GM19025 (cell line): ENCODE data around the gene PARP9.
"Not testable (repeated sequence)": the region's sequence is repeated elsewhere in the genome, so short reads cannot be mapped to it uniquely, and the experiment has no call there.

Experiments used
- ATAC-seq: cut with Tn5 transposase; IDR thresholded peaks from one replicate; pipeline ENCODE4 v1.9.1; 2021; ENCODE audit warnings: mild to moderate bottlenecking, low read depth, moderate library complexity; ENCODE audit not compliant: unreplicated experiment

Gene PARP9

DNA sequence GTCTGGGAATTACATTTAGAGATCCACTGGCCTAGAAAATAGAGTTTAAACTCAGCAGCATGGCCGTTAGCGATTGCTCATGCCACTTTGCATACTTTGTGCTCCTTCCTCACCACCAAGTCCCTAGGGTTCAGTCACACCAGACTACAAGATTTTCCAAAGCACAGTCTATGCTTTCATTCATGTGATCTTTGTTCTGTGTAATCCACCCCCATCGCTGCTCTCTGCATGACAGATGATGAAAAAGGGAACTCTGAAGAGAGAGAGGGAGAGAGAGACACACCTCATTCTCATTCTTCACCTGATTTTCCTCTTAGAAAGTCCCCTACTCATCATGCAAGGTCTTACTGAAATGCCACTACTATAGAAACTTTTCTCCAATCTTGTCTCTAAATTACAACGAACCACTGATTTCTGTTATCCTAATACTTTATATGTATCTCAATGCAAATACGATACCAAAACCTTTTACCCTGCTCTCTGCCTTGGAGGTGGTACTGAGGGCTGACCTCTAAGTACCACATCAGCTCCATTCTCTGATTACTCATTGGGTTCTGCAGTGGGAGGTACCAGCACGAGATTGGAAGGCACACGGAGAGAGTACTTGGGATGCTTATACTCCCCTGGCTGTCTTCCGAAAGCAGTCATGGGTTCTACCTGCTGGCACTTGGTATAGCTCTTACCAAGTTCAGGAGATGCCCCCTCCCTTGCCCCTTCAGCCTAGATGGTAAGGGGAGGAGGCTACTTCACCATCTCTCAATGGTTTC lies 12.3 kb upstream of the PARP9 start:
- peak; percentile 81 for ATAC-seq

DNA sequence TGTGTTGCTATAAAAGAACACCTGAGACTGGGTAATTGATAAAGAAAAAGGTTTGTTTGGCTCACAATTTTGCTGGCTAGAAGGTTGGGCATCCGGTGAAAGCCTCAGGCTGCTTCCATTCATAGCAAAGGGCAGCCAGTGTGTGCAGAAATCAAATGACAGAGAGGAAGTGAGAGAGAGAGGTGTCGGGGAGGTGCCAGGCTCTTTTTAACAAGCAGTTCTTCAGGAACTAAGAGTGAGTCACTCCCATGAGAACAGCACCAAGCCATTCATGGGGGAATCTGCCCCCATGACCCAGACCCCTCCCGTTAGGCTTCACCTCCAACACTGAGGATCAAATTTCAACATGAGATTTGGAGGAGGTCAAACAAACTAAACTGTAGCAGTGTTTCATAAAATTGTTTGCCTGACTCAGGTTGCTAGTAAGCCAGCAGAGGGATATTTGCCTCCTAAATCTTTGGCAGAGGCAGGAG lies 8.9 kb upstream of the PARP9 start:
- no peak for ATAC-seq

DNA sequence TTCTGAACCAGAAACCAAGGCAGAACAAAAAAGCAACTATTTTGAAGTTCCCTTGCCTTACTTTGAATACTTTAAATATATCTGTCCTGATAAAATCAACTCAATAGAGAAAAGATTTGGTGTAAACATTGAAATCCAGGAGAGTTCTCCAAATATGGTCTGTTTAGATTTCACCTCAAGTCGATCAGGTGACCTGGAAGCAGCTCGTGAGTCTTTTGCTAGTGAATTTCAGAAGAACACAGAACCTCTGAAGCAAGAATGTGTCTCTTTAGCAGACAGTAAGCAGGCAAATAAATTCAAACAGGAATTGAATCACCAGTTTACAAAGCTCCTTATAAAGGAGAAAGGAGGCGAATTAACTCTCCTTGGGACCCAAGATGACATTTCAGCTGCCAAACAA lies 4.7 kb upstream of the PARP9 start:
- no peak for ATAC-seq

DNA sequence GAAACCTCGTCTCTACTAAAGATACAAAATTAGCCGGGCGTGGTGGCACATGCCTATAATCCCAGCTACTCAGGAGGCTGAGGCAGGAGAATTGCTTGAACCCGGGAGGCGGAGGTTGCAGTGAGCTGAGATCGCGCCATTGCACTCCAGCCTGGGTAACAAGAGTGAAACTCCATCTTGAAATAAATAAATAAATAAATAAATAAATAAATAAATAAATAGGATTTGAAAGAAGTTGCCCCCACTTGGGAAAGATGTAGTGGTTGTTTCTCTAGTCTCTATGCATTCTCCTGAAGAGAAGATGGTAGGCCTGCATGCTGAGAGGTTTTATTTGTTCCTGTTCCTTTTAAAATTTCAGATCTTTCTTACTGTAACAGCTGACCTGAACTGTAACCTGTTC lies 4.0 kb upstream of the PARP9 start:
- not testable (repeated sequence) for ATAC-seq

DNA sequence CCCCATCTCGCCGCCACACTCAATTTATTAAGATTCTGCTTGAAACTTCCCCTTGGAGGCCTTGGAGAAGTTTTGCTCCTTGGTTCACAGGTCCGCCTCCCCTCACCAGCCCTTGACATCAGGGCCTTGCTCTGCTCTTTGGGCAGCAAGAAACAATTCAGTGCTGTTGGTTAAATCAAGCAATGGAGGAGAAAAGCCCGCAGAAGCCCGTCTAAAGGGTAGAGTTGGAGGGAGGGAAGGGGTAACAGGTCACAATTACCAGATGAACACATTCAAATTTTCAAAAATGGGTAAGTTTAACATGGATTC lies 429 bp downstream of the PARP9 start:
- ATAC-seq: no peak

DNA sequence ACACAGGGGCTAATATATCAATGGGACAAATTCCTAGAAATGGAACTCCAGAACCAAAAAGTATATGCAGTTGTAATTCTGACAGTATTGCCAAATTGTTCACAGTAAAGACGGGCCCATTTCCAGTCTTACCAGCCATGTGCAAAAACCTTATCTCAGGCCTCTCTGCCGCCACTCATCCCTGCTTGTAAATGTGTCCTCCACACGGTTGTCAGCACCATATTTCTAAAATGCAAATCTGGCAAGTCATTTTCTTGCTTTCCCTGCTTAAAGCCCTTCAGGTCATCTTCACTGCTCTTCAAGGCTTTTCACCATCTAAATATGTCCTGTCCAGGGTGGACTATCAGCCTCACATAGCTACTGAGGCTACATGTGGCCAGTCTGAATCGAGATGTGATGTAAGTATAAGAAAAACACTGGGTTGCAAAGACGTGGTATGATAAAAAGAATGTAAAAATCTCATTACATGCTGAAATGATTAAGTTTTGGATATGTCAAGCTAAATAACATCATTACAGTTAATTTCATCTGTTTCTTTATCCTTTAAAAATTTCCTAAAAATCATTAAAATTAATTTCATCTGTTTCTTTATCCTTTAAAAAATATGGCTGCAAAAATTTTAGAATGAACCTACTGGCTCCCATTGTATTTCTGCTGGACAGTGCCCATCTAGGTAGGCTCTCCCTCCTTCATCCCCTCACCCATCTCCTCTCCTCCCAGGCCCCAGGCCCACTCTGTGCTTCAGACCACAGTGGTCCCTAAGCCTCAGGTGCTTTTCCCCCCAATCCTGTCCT lies 980 bp downstream of the PARP9 start:
- ATAC-seq: no peak

DNA sequence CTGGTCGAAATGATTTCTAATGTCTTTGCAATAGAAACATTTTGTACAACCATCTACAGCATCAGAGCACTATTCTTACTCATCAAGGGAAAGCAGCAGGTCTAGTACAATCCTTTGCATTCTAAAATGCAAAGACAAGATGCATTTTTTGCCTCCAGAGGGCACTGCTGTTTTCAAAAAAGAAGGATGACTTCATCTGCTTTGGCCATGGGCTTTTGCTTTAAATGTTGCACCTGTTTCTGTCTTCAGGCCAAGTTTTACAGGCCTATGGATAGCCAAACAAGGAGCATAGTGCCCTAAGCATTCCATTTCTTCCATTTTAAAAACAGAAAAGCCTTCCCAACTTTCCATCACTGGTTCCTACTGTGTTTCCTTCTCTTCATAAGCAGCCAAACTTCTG lies 3.4 kb downstream of the PARP9 start:
- ATAC-seq: no peak

DNA sequence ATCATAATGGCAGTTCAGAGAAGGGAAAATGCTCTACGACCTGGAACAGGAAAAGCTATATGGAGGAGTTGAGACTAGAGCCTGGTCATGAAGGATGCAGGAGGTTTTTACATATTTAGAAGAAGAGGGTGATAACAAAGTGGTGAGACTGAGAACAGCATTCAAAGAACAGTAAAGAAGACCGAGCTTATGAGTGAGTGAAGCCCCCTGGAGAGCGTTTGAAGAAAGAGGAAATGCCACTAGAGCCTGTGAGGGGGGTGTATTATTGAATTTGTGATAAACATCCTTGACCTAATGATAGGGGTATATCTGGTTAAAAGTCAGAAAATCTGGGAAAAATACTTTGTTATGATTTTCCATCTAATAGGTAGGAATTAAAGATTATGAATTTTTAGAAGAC lies 4.2 kb downstream of the PARP9 start:
- no peak for ATAC-seq

DNA sequence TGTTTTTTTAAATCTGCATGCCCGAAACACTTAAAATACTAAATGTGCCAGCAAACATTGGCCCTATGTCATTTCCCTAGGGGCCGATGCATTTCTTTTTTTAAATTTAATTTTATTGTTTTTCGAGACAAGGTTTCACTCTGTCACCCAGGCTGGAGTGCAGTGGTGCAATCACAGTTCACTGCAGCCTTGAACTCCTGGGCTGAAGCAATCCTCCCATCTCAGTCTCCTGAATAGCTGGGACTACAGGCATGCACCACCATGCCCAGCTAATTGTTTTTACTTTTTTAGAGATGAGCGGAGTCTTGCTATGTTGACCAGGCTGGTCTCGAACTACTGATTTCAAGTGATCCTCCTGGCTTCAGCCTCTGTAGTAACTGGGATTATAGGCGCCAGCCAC lies 5.5 kb downstream of the PARP9 start:
- no peak for ATAC-seq

DNA sequence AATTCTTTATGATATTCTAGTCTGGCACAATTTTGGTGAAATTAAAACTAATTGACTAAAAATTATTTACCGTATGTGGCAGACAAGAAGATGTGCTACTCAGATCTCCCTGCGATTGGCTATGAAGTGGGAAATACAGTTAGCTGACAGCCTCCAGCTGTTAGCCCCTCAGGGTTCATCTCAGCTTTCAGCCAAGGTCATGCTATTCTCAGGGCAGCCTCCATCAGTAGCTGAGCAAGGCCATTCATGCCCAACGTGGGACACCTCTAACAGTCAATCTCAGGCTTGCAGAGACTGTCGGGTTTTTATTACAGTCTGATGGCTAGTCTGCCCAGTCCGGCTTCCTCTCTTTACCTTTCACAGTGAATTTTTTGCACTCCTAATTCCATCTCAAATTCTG lies 6.7 kb downstream of the PARP9 start:
- ATAC-seq: no peak

DNA sequence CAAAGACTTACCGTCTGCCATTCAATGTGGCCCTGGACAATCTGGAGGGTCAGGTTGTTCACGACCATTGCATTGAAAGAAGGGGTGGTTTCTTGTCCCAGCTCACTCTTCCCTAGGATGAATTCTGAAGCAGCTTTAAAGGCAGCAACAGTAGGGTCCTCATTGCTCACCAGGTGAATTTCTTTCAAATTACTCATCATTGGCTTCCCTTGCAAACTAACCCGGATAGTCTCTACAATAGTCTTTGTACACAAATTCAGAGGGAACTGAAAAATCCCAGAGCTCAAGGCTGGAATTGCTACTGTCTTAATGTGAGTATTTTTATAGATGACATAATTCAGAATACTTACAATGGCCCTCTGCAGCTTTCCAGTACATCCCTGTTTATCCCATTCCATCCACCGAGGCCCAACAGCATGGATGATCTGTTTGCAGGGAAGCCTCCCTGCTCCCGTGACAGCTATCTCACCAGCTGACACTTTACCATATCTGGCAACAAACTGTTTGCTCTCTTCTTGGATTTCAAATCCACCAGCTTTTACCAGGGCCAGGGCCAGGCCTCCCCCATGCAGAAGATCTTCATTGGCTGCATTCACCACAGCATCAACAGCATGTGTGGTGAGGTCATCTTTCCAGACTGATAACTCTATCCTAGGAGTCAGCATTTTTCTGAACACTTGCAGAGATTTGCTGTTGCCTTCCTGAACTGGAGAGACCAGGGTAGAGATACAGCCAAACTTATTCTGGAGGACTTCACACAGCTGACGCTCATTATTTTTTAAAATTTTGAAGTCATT lies 8.6 kb downstream of the PARP9 start:
- ATAC-seq: no peak

DNA sequence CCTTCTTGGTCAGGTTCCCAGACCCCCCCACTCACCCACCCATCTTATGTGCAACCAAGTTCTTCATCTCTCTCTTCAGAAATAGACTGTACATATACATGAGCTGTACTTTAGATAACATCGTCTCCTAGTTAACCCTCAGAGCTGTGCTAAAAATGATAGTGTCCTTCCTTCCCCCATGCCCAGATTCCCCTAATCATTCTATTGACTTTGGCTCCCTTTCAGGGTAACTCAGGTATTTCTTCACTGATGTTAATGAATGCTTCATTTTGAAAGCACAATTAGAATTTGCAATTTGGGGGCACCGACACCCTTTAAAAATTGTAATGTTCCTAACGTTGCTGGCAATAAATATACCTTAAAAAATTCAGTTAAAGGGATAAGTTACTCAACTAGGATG lies 10.9 kb downstream of the PARP9 start:
- ATAC-seq: no peak

DNA sequence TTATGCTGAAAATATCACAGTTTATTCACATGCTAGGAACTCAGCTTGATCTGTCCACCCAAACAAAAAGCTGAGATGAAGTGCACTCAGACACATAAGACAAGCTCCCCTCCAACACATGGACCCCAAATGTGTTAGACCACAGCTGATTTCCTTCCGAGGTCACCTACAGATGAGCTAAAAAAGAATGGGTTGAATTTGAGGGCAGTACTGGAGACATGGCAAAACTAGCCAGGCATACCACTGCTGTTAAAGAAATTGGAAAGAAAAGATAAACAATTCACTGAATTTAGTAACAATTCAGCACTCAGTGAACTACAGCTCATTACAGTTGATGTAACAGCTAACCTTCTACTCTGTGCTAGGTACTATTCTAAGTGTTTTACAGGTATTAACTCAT lies 15.5 kb downstream of the PARP9 start:
- ATAC-seq: no peak

DNA sequence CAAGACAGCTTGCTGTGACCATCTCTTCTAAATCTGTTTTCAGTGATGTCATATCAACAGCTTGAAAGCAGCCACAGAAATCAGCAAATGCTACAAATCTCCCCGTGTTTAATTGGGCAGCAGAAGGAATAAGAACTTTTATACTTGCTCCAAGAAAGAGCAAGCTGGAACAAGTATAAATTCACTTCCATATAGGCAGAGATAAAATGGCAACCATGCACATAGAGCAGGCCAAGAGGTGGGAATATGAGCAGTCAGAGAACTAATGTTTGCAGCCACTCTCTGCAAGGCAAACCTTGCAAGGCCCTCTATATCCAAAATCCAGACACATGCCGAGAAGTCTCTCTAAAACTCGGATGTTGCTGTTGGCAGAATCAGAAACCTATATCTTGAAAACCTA lies 16.0 kb downstream of the PARP9 start:
- ATAC-seq: no peak

DNA sequence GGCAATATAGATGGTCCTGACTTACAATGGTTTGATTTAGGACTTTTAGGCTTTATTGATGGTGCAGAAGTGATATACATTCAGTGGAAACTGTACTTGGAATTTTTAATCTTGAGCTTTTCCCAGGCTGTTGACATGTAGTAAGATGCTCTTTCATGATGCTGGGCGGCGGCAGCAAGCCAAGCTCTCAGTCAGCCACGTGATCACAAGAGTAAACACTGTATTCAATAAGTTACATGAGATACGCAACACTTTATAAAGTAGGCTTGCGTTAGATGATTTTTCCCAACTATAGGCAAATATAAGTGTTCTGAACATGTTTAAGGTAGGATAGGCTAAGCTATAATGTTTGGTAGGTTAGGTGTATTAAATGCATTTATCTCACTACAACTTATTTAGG lies 17.9 kb downstream of the PARP9 start:
- no peak for ATAC-seq

DNA sequence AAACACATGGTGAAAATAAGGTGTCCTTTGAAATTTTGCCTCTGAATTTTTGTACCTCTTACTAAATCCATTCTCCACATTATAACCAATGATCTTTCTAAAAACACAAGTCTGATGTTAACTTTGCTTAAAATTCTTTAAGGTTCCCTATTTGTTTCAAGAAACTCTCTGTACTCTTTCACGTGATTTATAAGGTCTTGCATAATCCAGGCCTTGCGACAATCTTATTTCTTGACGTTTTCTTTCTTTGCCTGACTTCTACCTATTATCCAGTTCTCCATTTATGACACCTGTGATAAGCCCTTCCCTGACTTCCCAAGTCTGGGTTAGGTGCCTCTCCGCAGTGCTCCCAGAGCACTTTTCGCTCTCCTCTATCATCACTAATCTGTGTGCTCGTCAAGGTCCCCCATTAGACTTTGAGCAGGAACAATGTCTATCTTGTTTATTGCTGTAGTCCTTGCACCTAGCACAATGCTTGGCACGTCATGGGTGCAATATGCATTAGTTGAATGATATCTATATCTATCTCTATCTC lies 25.1 kb downstream of the PARP9 start:
- ATAC-seq: no peak

DNA sequence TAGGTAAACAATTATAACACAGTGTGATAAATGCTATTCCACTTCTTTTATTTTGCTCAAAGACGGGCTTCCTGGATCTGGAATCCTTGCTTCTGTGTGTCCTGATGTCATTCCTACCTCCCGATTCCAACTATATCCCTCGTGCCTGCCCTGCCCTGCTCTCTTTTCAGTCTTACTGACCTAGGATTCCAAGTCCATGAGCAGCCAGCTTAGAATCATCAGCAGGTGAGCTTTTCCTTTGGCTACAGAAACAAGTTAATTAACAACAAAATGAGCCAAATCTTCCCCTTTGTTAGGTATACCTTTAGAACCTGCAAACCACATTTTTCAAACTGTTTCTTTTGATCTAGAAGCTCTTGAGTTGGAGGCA lies 27.5 kb downstream of the PARP9 start:
- ATAC-seq: no peak

DNA sequence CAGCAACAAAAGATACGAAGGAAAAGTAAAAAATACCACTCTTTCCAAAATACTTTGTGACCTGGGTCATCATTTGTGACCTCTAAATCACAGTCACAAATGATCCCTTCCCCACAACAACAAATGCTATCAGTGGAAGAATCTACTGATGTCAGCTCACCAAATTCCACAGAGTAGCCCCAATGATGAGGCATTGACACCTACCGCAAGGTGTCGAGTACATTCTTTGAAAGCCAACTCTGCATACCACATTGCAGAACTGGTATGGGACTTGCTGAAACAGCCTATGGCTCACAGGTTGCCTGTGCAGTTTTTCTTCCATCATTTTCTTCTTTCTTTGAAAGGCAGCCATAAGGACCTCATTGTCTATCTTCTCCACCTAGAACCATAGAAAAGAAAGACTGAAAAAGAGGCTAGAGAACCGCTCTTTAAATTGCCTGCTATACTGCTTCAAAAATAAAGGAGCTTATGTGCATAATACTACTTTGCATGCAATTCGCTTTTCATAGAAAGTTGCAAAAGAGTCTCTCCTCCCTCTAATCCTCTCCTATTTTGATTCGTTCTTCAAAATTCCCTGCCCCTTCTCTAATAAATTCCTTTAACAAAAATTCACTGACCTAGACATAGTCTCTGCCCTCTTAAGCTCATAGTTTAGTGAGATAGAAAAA lies 28.0 kb downstream of the PARP9 start:
- no peak for ATAC-seq

DNA sequence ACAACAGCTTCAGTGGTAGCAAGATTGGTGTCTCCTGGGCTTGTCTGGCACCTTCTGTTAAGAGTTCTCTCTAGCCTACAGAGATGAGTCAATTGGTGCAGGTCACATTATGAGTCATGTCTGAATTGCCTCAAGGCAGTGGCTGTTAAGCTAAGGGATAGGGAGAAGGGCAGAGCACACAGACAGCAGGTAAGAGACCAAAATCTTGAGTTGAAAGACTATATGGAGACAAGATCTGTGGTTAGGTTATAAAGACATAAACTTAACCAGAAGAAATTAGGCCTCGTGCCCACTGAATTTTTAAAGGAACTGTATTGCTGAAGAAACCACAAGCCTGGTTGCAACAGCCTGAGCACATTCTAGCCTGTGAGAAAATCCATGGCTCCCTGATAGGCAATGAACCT lies 30.2 kb downstream of the PARP9 start:
- peak; percentile 100 for ATAC-seq

DNA sequence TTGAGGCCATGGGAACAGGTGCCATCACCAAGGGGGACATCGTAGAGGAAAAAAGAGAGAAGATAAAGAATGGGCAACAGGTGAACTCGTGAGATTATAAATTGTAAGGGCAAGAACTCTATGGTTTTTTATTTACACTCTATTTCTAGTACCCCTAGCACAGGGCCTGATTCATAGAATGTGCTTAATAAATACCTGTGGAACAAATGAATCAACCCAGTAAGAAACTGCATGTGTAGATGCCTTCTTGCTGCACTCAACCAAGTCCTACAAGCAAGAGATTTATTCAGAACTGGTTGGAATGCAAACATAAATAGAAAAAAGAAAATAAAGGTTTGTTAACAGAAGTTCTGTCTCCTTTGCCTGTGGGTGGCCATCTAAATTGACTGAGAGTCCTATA lies 30.6 kb downstream of the PARP9 start:
- no peak for ATAC-seq

DNA sequence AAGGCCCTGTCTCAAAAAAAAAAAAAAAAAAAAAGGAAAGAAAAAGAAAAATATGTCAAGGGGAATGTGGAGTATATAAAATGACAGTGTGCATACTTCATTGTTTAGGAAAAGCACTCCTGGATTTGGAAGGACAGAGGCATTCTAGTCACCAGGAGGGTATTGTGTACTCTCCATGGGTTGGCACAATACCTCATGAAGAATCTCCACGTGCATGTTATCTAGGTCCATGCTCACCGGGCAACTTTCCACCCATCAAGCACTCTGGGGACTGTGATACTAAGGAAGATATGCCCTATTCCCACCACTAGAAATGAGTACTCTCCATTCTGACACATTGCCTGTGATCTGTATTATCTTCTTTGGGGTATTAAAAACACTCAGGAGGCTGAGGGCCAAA lies 33.9 kb downstream of the PARP9 start:
- ATAC-seq: no peak
